HS-27A (cell line): ENCODE data around the gene LHCGR.
A peak's percentile ranks its signal among the peaks of the same experiment; 100 is the strongest.
"Not testable (repeated sequence)": the region's sequence is repeated elsewhere in the genome, so short reads cannot be mapped to it uniquely, and the experiment has no call there.

ENCODE experiments used
- DNase-seq: peaks from one replicate; pipeline ENCODE4 v3.0.0-alpha.2; 2012; ENCODE audit warnings: low read depth, missing footprints

LHCGR gene

GRCh38 chr2:48739236-48739635 lies 16.3 kb downstream of the LHCGR start:
- not testable (repeated sequence) for DNase-seq

DNA sequence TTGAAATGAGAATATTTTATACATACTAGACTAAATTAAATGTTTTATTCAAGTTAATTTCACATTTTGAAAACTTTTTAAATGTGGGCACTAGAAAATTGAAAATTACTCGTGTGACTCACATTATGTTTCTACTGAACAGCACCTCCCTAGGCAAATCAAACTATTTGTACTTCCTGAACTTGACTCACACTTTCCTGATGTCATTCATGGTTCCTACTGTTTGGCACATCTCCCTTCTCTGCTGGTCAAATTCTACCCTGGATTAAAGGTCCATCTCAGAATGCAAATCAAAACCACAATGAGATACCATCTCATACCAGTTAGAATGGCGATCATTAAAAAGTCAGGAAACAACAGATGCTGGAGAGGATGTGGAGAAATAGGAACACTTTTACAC lies 16.7 kb downstream of the LHCGR start:
- DNase-seq = peak; percentile 83

- no peak for DNase-seq
Measured at GRCh38 chr2:48736251-48736650, 19.3 kb downstream of the LHCGR start.

DNA sequence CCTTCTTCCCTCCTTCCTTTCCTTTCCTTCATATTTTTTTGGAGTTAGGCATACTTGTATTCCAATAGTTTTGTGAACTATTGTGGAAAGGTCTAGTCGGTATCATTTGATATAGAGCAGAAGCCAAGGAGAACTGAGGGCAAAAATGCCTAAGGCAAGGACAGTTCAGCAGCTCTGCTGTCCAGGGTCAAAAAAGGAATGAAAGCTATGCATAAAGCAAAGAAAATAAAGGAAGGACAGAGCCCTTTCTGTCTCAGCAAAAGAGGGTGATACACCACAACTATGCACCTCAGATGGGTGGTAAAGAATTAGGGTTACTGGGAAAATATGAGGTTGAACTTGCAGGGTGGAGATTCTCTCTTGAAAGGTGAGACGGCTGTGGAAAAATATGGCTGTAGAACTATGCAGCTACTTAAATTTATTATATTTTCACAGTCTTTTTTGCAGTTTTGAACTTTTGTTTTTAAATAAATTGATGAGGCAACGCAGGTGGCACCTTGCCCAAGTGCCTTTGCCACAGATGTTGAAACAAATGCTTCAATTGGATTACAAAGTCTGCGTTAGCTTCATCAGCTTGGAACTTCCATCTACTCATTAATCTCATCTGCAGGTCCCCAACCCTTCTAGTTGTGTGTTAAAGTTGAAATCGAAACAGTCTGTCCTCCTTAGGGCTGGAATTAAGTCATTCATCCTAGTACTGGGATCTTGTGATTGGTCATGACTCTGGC lies 20.8 kb downstream of the LHCGR start:
- no peak for DNase-seq

DNA sequence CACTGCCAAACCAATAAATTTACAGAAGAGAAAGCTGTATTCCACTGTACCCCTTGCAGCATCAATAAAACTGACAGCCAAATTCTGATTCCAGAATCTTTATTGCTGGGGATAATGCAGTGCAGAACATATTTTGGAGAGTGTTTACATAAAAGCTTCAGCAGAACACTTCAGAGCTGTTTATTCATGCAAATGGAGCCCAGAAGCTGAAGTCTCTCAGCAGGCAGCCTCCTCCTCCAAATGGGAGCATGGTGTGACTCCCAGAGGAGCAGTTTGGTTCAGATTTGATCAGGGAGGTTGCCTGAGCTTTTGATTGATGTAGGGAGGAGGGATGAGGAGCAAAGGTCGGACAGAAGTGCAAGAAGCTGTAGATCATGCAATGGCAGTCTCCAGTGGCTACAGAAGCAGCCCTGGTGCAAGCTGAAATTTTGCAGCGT lies 22.4 kb downstream of the LHCGR start:
- no peak for DNase-seq

DNA sequence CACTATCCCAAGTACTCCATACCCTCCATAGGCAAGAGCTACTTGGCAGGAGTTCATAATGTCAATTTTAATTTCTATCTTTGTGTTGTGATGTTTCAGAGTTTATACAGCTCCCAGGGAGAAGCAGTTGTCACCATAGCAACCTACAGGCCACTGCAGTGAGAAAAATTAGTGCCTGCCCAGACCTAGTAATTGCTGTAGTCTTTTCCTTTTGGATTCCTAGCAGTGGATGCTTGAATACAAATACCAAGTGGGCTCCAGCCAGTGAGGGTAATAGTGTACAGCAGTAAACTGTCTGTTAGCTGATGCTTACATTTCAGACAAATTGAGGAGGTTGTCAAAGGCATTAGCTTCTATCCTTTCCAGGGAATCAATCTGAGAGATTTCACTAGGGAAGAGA lies 26.7 kb downstream of the LHCGR start:
- DNase-seq = no peak

DNA sequence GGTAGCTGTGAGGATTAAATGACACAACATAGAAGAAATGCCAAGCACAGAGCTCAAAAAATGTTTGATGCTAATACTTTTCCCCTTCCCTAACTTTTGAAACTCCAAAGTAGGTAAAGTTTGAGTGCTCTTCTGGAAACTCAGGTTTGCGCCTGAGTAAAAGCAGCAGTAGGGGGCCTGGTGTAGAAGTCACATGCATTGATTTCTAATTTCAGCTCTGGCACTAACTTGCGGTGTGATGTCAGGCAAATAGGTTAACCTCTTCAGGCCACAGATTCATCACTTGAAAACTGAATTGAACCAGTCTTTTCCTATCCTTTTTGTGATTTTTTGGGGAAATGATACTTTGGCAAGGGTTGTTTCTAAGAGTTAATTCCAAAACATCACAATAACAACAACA lies 27.2 kb downstream of the LHCGR start:
- no peak for DNase-seq

DNA sequence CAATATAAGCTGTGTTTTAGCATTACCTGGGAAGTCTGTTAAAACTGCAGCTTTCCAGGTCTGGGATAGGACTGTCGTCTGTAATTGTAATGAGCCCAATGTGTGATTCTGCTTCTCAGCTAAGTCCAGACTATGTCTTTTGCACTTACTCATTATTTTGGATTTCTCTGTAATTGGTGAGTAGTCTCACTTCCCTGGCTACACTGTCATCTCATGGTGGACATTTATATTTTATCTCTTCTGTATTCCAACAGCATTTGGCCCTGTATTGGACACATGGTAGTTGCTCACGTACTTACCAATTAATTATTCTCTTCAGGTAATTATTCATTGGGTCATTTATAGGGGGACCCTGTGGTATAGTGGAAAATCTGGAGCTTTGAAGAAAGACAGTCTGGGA lies 28.0 kb downstream of the LHCGR start:
- DNase-seq = no peak

DNA sequence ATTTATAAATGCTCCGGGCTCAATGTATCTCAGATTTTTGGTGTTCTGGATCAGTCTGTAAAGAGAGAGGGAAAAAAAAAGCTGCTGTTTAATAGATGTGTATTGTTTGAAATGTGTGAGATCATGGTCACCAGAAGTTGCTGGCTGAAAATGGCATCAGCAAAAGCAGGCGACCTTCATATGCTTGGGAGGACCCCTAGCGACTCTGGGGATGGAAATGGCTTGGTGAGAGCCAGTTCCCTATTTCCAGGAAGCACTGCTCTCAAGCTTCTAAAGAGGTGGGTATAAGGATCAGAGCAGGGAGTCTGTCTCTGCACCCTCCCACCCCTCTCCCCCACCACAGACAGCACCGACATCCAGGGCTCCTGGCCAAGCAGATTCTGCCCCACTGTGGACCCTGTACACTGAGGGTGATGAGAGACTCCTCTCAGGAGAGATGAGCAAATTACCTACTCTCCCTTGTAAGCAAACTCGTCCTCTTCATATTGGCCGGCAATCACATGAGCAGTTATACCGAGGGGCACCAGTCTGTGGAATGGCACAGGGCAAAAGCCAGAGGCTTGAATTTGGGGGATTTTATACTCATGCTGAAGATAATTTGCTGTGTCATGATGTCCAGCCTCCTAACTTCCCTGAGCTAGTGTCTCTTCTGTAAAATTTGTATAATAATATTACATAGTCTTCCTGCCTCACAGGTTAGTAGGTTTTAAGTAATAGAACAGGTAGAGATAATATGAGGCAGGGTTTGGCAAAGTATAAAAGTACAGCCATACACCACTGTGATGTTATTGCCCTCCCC lies 29.6 kb downstream of the LHCGR start:
- no peak for DNase-seq

DNA sequence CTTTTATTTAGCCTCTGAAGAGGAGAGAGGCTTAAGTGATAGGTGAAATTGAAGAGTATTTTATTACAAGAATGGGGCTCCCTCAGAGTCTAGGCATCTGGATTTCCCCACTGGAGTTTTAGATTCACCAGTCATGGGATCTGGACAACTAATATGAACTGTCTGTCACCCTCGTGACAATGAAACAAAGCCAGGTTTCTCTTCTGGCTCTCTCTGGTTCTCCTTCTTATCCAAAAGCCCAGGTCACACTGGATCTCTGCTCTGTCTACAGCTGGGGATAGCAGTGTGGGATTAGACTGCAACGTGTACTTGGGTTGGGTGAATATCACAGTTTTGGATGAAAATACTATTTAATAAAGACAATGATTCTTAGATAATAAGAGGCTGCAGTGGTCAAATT lies 31.2 kb downstream of the LHCGR start:
- DNase-seq = no peak

- DNase-seq = peak; percentile 60
Measured at GRCh38 chr2:48723129-48723528, 32.4 kb downstream of the LHCGR start.

GRCh38 chr2:48722391-48722790 lies 33.1 kb downstream of the LHCGR start:
- DNase-seq = no peak

- no peak for DNase-seq
Measured at GRCh38 chr2:48721158-48721557, 34.4 kb downstream of the LHCGR start.

- DNase-seq = no peak
Measured at GRCh38 chr2:48719480-48720177, 35.9 kb downstream of the LHCGR start.

DNA sequence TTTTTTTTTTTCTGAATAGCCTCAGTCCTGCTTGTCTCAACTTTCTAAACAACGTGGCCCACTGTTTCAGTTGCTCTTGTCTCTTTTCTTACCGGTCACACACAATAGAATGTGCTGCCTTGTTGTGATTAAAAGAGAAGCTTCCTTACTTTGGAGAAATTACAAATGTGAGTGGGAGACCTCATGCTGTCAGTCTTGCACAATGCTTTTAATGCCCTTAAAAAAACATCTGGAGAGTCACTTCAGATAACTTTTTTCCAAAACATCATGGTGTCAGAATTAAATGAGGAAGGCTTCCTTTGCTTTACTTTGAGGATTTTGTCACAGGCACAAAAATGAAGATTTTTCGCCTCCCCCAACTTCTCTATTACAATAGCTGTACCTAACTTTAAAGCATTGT lies 37.7 kb downstream of the LHCGR start:
- DNase-seq = no peak

DNA sequence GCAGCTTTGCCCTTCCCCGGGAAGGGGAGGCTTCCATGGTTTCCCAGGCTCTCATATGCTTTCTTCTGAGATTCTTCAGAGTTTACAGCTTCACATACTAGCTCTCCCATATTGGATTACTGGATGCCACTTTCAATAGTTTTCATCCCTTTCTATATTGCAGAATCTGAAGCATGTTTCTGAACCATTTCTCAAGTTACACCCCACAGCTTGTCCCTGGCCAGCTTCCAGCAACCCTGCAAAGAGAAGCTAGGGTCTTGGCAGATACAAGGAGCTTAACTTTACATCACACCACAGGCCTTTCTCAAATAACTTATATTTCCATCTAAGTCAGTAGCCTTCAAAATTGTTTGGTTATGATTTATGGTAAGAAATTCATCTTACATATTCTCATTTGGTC lies 39.6 kb downstream of the LHCGR start:
- no peak for DNase-seq

DNA sequence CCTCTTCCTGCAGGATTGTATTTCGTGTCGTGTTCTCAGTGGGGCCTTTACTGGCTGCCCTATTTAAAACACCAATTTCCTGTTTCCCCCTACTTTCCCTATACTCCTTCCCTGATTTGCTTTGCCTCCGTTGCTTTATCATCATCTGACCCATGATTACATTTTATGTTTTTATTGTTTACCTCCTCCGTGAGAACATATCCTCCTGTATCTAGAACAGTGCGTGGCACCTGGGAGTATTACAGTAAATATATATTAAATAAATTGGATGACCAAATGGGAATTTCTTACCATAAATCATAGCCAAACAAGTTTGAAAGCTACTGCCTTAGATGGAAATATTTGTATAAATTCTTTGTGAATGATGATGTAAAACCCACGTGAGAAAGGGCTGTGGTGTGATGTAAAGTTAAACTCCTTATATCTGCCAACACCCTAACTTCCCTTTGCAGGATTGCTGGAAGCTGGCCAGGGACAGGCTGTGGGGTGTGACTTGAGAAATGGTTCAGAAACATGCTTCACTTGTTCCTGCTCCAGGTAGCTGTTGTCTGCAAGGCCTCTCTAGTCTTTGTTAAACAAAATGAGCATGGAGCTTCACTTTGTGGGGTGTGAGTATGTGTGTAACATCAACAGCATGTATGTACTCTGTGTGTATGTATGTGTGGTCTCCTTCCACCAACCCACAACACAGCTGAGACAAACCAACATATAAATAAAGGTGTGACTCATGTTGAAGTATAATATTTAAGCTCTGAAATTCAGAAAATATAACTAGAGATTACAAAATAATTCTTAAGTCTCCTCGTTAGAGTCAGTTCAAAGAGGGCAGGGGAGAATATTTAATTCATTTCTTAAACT lies 40.3 kb downstream of the LHCGR start:
- peak; percentile 70 for DNase-seq

DNA sequence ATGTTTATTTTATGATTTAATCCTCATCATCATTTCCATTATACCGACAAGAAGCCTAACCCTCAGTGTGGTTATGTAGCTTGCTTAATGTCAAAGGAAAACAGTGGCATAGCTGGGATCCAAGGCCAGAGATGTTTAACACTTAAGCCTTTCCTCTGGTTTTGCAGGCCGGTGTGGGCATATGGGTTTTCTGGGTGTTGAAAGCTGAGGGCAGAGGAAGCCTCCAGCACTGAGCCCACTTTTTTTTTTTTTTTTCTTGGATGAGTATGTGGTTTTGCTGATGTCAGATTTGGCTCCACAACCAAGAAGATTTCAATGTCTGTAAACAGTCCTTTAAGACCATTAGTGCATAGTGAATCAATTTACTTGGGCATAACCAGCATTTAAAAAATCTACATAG lies 41.3 kb downstream of the LHCGR start:
- no peak for DNase-seq

DNA sequence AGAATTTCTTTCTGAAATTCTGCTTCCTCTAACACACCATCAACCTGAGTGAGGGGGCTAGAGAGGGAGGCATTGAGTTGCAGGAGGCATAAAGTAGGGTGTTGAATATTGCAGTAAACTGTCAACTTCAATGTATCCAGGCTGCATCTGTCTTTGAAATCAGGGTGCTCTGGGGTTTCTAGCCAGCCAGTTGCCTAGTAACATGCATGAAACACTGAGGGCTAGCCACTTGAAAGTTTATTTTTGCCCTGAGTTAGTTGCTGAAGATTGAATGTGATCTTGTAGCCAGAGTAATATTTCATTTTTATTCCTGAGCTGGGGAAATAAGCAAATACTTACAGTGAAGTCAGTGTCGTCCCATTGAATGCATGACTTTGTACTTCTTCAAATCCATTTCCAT lies 41.9 kb downstream of the LHCGR start:
- no peak for DNase-seq

DNA sequence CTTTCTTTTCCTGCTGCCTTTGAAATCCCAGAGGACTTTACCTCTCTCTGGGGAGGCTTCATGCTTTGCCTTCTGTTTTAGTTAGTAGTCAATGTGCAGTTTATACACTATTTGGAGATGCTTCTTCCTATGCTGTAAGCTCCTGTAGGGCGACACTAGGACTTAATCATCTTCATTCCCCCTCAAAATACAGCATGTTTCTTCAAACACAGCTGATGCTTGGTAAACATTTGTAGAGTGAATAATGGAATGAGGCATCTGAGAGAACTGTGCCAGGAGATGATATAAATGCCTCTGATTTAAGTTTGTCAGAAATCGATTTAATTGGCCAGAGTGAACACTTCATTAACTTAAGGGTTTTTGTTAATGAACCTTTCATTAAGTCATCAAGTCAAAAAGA lies 43.4 kb downstream of the LHCGR start:
- no peak for DNase-seq

- no peak for DNase-seq
Measured at GRCh38 chr2:48711343-48711742, 44.2 kb downstream of the LHCGR start.
